CD4-positive, alpha-beta memory T cell (primary cell): ENCODE results near the gene RERG. TPM values are rescaled to one million over a fixed set of nuclear protein-coding genes. Genes with fewer than 3 reads are reported as not detected.

Experiments
- CTCF ChIA-PET: fragments of 350-600 bp; sonication (Branson Sonifier 250); formaldehyde crosslinking; loops from one replicate; lab custom pipeline; 2021; ENCODE audit warnings: inconsistent platforms; ENCODE audit not compliant: partially characterized antibody; lab: Charles Lee
- POLR2A ChIA-PET: fragments of 350-600 bp; sonication (Branson Sonifier 250); formaldehyde crosslinking; loops from one replicate; lab custom pipeline; 2021; ENCODE audit not compliant: partially characterized antibody; lab: Charles Lee
- DNase-seq, 5 donors: peaks; one replicate each; pipeline versions ENCODE4 v3.0.0 to v3.0.0-alpha.2; 2020 to 2022; ENCODE audit warnings: mixed read lengths in 1 of 5
- H3K27ac ChIP-seq: one replicate; pipeline ENCODE4 v1.7.0; 2013; ENCODE audit warnings: low read depth, low read length
- H3K27me3 ChIP-seq: 2 replicates; pipeline ENCODE4 v1.7.0; 2013; ENCODE audit warnings: mild to moderate bottlenecking, low read length, moderate library complexity; ENCODE audit not compliant: insufficient read depth
- H3K36me3 ChIP-seq: 2 replicates; pipeline ENCODE4 v1.7.0; 2013; ENCODE audit warnings: mild to moderate bottlenecking, low read length, moderate library complexity; ENCODE audit not compliant: insufficient read depth
- H3K4me1 ChIP-seq: 2 replicates; pipeline ENCODE4 v1.7.0; 2013; ENCODE audit warnings: mild to moderate bottlenecking, low read length, moderate library complexity; ENCODE audit not compliant: insufficient read depth
- H3K4me3 ChIP-seq, 2 donors: one replicate each; pipeline ENCODE4 v1.7.0; 2013; ENCODE audit warnings: low read length in 2 of 2, mild to moderate bottlenecking in 1 of 2
- H3K9me3 ChIP-seq, 2 donors: one replicate each; pipeline ENCODE4 v1.7.0; 2013; ENCODE audit warnings: low read length in 2 of 2, control low read depth in 1 of 2; ENCODE audit not compliant: control insufficient read depth in 1 of 2
- H3K27ac Mint-ChIP-seq, 7 donors: one replicate each; pipeline ENCODE4 v1.8.0; 2020 to 2021; ENCODE audit warnings: mixed read lengths in 7 of 7, mild to moderate bottlenecking in 6 of 7, inconsistent platforms in 3 of 7, moderate library complexity in 3 of 7
- H3K27me3 Mint-ChIP-seq, 2 donors: one replicate each; pipeline ENCODE4 v1.8.0; 2020 to 2021; ENCODE audit warnings: mixed read lengths in 2 of 2
- H3K36me3 Mint-ChIP-seq, 2 donors: one replicate each; pipeline ENCODE4 v1.8.0; 2020 to 2021; ENCODE audit warnings: mixed read lengths in 2 of 2, inconsistent platforms in 1 of 2, mild to moderate bottlenecking in 1 of 2
- H3K4me1 Mint-ChIP-seq, 4 donors: one replicate each; pipeline ENCODE4 v1.8.0; 2020 to 2021; ENCODE audit warnings: mixed read lengths in 4 of 4, mild to moderate bottlenecking in 1 of 4
- H3K4me3 Mint-ChIP-seq, 8 donors: one replicate each; pipeline ENCODE4 v1.8.0; 2020 to 2021; ENCODE audit warnings: mixed read lengths in 8 of 8, mild to moderate bottlenecking in 7 of 8, moderate library complexity in 6 of 8, inconsistent platforms in 3 of 8
- H3K9me3 Mint-ChIP-seq, 8 donors: one replicate each; pipeline ENCODE4 v1.8.0; 2020 to 2021; ENCODE audit warnings: mixed read lengths in 8 of 8, mild to moderate bottlenecking in 5 of 8, inconsistent platforms in 3 of 8, moderate library complexity in 1 of 8
- intact Hi-C: fragments of 100-400 bp; cut with micrococcal nuclease; formaldehyde crosslinking; loops from one replicate; pipeline ENCODE4 v1.15.1; 2023
- polyA plus RNA-seq, 2 donors: library from polyadenylated mRNA; unstranded; fragments of 300-500 nt; fragmentation: Illumina TruSeq; gene quantifications; one replicate each; pipeline ENCODE4 v1.2.3, GENCODE V29; 2021
- total RNA-seq, 2 experiments: library from RNA; stranded (reverse); gene quantifications; one replicate each; pipeline ENCODE4 v1.2.3, GENCODE V29; 2021

The RERG gene
- total and polyA plus RNA-seq, 4 experiments from 2014 or later, result not detected

DNA sequence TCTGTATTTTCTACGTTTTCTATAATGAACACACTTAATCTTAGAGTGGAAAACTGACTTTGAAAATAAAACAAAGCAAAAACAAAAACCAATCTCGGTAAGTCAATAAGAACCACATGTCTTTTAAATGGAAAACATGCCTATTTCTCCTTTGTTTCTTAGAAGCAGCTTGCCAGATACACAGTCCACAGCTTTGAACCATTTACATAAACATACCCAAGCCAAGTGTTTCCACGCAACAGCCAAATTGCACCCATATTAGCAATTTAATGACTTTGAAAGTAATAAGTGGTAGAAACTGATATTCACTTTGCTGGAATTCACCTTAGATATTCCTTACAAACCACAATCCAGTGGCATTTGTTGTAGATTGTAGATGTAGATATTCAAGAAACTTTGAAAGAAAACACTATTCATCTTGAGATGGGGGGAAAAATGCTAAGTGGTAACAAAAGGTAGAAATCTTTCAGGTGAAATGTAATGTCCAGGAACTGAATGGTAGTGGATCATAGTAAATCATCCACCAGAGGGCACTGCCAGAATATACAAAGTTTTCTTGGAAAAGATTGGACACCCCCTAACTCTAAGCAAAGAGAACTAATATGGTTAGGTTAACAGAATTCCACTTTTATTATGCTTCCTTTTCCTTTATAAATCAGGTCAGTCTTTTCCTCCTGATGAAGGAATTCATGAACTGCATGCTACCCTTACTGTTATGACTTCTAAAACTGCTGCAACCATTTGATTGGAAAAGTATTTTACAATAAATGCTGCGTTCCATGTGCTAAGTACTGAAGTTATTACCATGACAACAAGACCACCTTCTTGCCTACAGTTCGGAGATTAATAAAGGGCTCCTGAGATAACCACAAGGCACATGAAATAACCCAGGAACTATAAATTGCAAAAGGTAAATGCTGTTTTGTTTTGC, 69.8 kb downstream of the RERG start:
- peak in 1 of 5 donors; percentile 1 for DNase-seq
- Histone ChIP-seq H3K4me1 (no peaks in the 10 kb centered on the region), H3K27me3 (no peaks in the 10 kb centered on the region), H3K36me3 (no peaks in the 10 kb centered on the region), H3K4me3 (no peak overlapping the region), H3K9me3 (no peaks in the 10 kb centered on the region), H3K27ac (no peak overlapping the region)
- Mint-ChIP-seq H3K4me1 (no peaks in the 10 kb centered on the region), H3K27ac (no peak overlapping the region), H3K4me3 (no peak overlapping the region), H3K36me3 (no peaks in the 10 kb centered on the region), H3K27me3 (peaks cover 5 to 13% of the 10 kb centered on the region in 2 donors), H3K9me3 (no peaks in the 10 kb centered on the region)
- intact Hi-C loops, result loop anchor here (1.0 to 5.0 kb wide), 4 partner anchors 70 to 706 kb away; partner anchors contain the start of gene RERG
- ChIA-PET POLR2A (interaction anchor here (1.1 kb wide), 1 partner anchor 62 kb away, joined by 3 read pairs; no protein-coding TSS in a partner anchor), CTCF (interaction anchor here (1.5 kb wide), 1 partner anchor 70 kb away, joined by 4 read pairs; the partner anchor contains the start of gene RERG)

GRCh38 chr12:15146585-15146984, 74.6 kb downstream of the RERG start:
- Histone ChIP-seq H3K4me1 (no peaks in the 10 kb centered on the region), H3K9me3 (no peaks in the 10 kb centered on the region), H3K27me3 (no peaks in the 10 kb centered on the region), H3K36me3 (no peaks in the 10 kb centered on the region), H3K4me3 (no peak overlapping the region), H3K27ac (no peak overlapping the region)
- Mint-ChIP-seq H3K4me3 (no peak overlapping the region), H3K27me3 (peaks cover 16 to 19% of the 10 kb centered on the region in 2 donors), H3K27ac (no peak overlapping the region), H3K4me1 (no peaks in the 10 kb centered on the region), H3K36me3 (no peaks in the 10 kb centered on the region), H3K9me3 (peaks cover 0 to 2% (median 0%) of the 10 kb centered on the region in 8 donors)
- POLR2A ChIA-PET, result no interaction called here
- intact Hi-C loops, result no loop called here
- CTCF ChIA-PET, result no interaction called here
- no peak for DNase-seq

- Histone ChIP-seq H3K27me3 (no peaks in the 10 kb centered on the region), H3K4me3 (no peak overlapping the region), H3K4me1 (no peaks in the 10 kb centered on the region), H3K9me3 (no peaks in the 10 kb centered on the region), H3K36me3 (no peaks in the 10 kb centered on the region), H3K27ac (no peak overlapping the region)
- Mint-ChIP-seq H3K36me3 (no peaks in the 10 kb centered on the region), H3K27me3 (peaks cover 16 to 21% of the 10 kb centered on the region in 2 donors), H3K27ac (no peak overlapping the region), H3K4me1 (no peaks in the 10 kb centered on the region), H3K4me3 (no peak overlapping the region), H3K9me3 (peaks cover 0 to 2% (median 0%) of the 10 kb centered on the region in 8 donors)
- CTCF ChIA-PET, result no interaction called here
- intact Hi-C loops, result no loop called here
- DNase-seq, result no peak
- POLR2A ChIA-PET, result no interaction called here
Measured at GRCh38 chr12:15143467-15143866, 77.8 kb downstream of the RERG start.

GRCh38 chr12:15142711-15143110, 78.5 kb downstream of the RERG start:
- H3K9me3 ChIP-seq, result no peaks in the 10 kb centered on the region
- ChIA-PET POLR2A (no interaction called here), CTCF (no interaction called here)
- DNase-seq, result no peak
- Mint-ChIP-seq H3K4me1 (no peaks in the 10 kb centered on the region), H3K4me3 (no peak overlapping the region), H3K27ac (no peak overlapping the region), H3K27me3 (peaks cover 16 to 21% of the 10 kb centered on the region in 2 donors), H3K9me3 (peaks cover 0 to 2% (median 0%) of the 10 kb centered on the region in 8 donors), H3K36me3 (no peaks in the 10 kb centered on the region)
- no peaks in the 10 kb centered on the region for H3K36me3 ChIP-seq
- H3K27me3 ChIP-seq, result no peaks in the 10 kb centered on the region
- H3K27ac ChIP-seq, result no peak overlapping the region
- H3K4me1 ChIP-seq, result no peaks in the 10 kb centered on the region
- no peak overlapping the region for H3K4me3 ChIP-seq
- intact Hi-C loops, result no loop called here

DNA sequence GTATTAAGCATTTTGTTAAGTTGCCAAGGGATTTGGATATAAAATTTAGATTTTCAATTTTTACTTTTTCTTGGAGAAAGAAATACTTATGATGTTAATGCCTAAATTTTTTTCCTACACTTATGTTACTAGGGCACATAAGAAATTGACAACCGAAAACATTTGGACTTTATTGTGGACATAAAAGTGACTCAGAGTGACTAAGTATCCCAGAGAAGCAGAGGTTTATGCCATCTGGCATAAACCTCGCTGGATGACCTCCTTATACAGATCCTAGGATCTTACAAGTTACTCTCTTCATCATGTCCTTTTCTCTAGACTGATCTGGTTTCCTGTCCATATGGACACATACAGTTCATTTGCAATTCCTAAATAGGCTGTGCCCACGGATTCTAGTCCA, 89.8 kb downstream of the RERG start:
- H3K36me3 Mint-ChIP-seq, result no peaks in the 10 kb centered on the region
- Histone ChIP-seq H3K36me3 (no peaks in the 10 kb centered on the region), H3K9me3 (no peaks in the 10 kb centered on the region), H3K4me3 (no peak overlapping the region), H3K27me3 (no peaks in the 10 kb centered on the region), H3K4me1 (no peaks in the 10 kb centered on the region), H3K27ac (no peak overlapping the region)
- DNase-seq, result no peak
- ChIA-PET POLR2A (no interaction called here), CTCF (no interaction called here)
- peaks cover 5 to 11% of the 10 kb centered on the region in 2 donors for H3K27me3 Mint-ChIP-seq
- H3K27ac Mint-ChIP-seq, result no peak overlapping the region
- H3K9me3 Mint-ChIP-seq, result no peaks in the 10 kb centered on the region
- intact Hi-C loops, result no loop called here
- H3K4me1 Mint-ChIP-seq, result no peaks in the 10 kb centered on the region
- no peak overlapping the region for H3K4me3 Mint-ChIP-seq

DNA sequence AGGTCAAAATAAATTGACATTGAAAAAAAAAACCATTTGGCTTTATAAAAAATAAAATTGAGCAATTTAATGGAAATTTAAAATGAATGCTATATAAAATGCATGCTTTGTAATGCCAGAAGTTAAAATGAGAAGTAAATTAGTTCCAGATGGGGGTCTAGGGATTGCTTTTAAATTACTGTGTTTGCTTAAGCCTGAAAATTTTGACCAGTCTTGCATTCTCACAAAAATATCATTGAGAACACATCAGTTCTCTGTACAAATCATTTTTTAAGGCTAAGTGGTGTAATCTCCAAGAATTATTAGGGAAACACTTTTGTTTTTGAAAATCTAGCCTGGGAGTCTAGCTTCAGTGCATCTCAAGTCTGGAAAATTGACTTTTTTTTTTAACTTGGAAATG, 90.7 kb downstream of the RERG start:
- Mint-ChIP-seq H3K4me3 (no peak overlapping the region), H3K27ac (no peak overlapping the region), H3K27me3 (peaks cover 7 to 11% of the 10 kb centered on the region in 2 donors), H3K36me3 (no peaks in the 10 kb centered on the region), H3K9me3 (no peaks in the 10 kb centered on the region), H3K4me1 (no peaks in the 10 kb centered on the region)
- ChIA-PET CTCF (no interaction called here), POLR2A (no interaction called here)
- no peak overlapping the region for H3K27ac ChIP-seq
- H3K27me3 ChIP-seq, result no peaks in the 10 kb centered on the region
- intact Hi-C loops, result no loop called here
- no peaks in the 10 kb centered on the region for H3K4me1 ChIP-seq
- DNase-seq, result no peak
- no peaks in the 10 kb centered on the region for H3K9me3 ChIP-seq
- no peaks in the 10 kb centered on the region for H3K36me3 ChIP-seq
- H3K4me3 ChIP-seq, result no peak overlapping the region

DNA sequence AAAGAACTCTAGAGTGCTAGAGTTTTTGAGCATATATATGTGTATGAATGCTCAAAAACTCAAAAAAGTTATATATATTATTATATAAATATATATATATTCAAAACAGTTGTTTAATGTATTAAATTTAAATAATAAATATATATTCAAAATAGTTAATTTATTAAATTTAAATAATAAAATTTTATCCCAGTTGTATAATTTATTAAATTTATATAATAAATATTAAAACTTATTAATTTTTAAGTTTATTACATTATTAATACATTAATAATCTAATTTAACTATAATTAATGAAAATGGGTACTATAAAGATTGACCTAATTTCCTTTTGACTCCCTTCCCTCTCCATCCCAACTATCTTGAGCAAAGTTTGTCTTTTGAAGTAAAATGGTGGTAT, 97.8 kb downstream of the RERG start:
- no peak for DNase-seq
- H3K27me3 ChIP-seq, result no peaks in the 10 kb centered on the region
- H3K4me3 ChIP-seq, result no peak overlapping the region
- Mint-ChIP-seq H3K27me3 (peaks cover 3 to 4% of the 10 kb centered on the region in 2 donors), H3K36me3 (no peaks in the 10 kb centered on the region), H3K4me3 (no peak overlapping the region), H3K27ac (no peak overlapping the region), H3K4me1 (peaks cover 0 to 1% (median 0%) of the 10 kb centered on the region in 4 donors), H3K9me3 (no peaks in the 10 kb centered on the region)
- ChIA-PET POLR2A (no interaction called here), CTCF (no interaction called here)
- intact Hi-C loops, result no loop called here
- H3K4me1 ChIP-seq, result no peaks in the 10 kb centered on the region
- H3K36me3 ChIP-seq, result no peaks in the 10 kb centered on the region
- H3K9me3 ChIP-seq, result no peaks in the 10 kb centered on the region
- no peak overlapping the region for H3K27ac ChIP-seq
